HEK293 (cell line): ENCODE data around the gene SLC6A13.

Source experiments
- CTCF ChIA-PET: fragments of 350-600 bp; formaldehyde crosslinking; extraction: SDS; loops from one replicate; lab custom pipeline; 2021; ENCODE audit warnings: antibody characterized with exemption; lab: Yijun Ruan, JAX
- POLR2A ChIA-PET: fragments of 300-600 bp; formaldehyde crosslinking; extraction: SDS; loops from one replicate; lab custom pipeline; 2020; ENCODE audit warnings: antibody characterized with exemption, inconsistent platforms; lab: Yijun Ruan, JAX
- H3K27ac ChIP-seq: fragments of 200-500 bp; sonication (Bioruptor generic); 2 replicates; pipeline ENCODE4 v1.5.1; 2014; ENCODE audit warnings: low read depth, low read length, control low read depth, inconsistent platforms; ENCODE audit errors: extremely low read depth
- H3K36me3 ChIP-seq, 2 experiments: fragments of 200-500 bp in 1 of 2; sonication (Bioruptor generic) in 1 of 2; 1 replicate in 1 of 2; 2 replicates in 1 of 2; pipeline ENCODE4 v1.5.1; 2014 to 2017; ENCODE audit warnings: inconsistent platforms in 2 of 2, low read length in 2 of 2; ENCODE audit not compliant: control insufficient read depth in 2 of 2, insufficient read depth in 1 of 2
- H3K4me1 ChIP-seq: fragments of 200-500 bp; sonication (Bioruptor generic); 2 replicates; pipeline ENCODE4 v1.5.1; 2014; ENCODE audit warnings: mild to moderate bottlenecking, low read length, inconsistent platforms; ENCODE audit not compliant: control insufficient read depth, insufficient read depth
- H3K4me3 ChIP-seq: 2 replicates; pipeline ENCODE4 v1.5.1; 2011; ENCODE audit warnings: low read depth, mild to moderate bottlenecking, control low read depth, low read length, moderate library complexity
- H3K9me3 ChIP-seq: fragments of 200-500 bp; sonication (Bioruptor generic); 2 replicates; pipeline ENCODE4 v1.5.1; 2014; ENCODE audit warnings: low read depth, low read length, inconsistent platforms; ENCODE audit not compliant: control insufficient read depth, insufficient read depth
- IKZF3 ChIP-seq: fragments of 450-650 bp; IDR thresholded peaks from 2 replicates; pipeline ENCODE4 v1.5.0; 2018; ENCODE audit warnings: missing biosample characterization, mild to moderate bottlenecking, missing genetic modification characterization, moderate library complexity
- KLF7 ChIP-seq: fragments of 450-650 bp; formaldehyde crosslinking; IDR thresholded peaks from 2 replicates; pipeline ENCODE4 v1.5.1; 2016; ENCODE audit warnings: missing biosample characterization, missing genetic modification characterization, borderline replicate concordance
- ZBTB17 ChIP-seq: fragments of 450-650 bp; formaldehyde crosslinking; IDR thresholded peaks from 2 replicates; pipeline ENCODE4 v1.5.1; 2016; ENCODE audit warnings: missing biosample characterization, missing genetic modification characterization
- ZBTB48 ChIP-seq: fragments of 450-650 bp; formaldehyde crosslinking; IDR thresholded peaks from 2 replicates; pipeline ENCODE4 v1.5.1; 2016; ENCODE audit warnings: missing biosample characterization, missing genetic modification characterization
- ZBTB7A ChIP-seq: fragments of 450-650 bp; formaldehyde crosslinking; IDR thresholded peaks from 2 replicates; pipeline ENCODE4 v1.5.1; 2016; ENCODE audit warnings: low read depth, missing biosample characterization, missing genetic modification characterization
- ZNF121 ChIP-seq: fragments of 450-650 bp; formaldehyde crosslinking; IDR thresholded peaks from 2 replicates; pipeline ENCODE4 v1.5.1; 2016; ENCODE audit warnings: missing biosample characterization, missing genetic modification characterization
- ZNF132 ChIP-seq: fragments of 450-650 bp; formaldehyde crosslinking; IDR thresholded peaks from 2 replicates; pipeline ENCODE4 v1.5.1; 2017; ENCODE audit warnings: missing biosample characterization, missing genetic modification characterization, borderline replicate concordance
- ZNF202 ChIP-seq: fragments of 450-650 bp; formaldehyde crosslinking; IDR thresholded peaks from 2 replicates; pipeline ENCODE4 v1.5.1; 2016; ENCODE audit warnings: missing biosample characterization, missing genetic modification characterization, borderline replicate concordance
- ZNF23 ChIP-seq: fragments of 450-650 bp; formaldehyde crosslinking; IDR thresholded peaks from 2 replicates; pipeline ENCODE4 v1.5.1; 2016; ENCODE audit warnings: missing biosample characterization, missing genetic modification characterization, borderline replicate concordance
- ZNF548 ChIP-seq: fragments of 450-650 bp; formaldehyde crosslinking; IDR thresholded peaks from 2 replicates; pipeline ENCODE4 v1.5.1; 2016; ENCODE audit warnings: missing biosample characterization, missing genetic modification characterization
- ZNF704 ChIP-seq: fragments of 450-650 bp; formaldehyde crosslinking; IDR thresholded peaks from 2 replicates; pipeline ENCODE4 v1.5.1; 2016; ENCODE audit warnings: missing biosample characterization, missing genetic modification characterization
- ZSCAN5A ChIP-seq: fragments of 450-650 bp; formaldehyde crosslinking; IDR thresholded peaks from 2 replicates; pipeline ENCODE4 v1.5.1; 2016; ENCODE audit warnings: missing biosample characterization, missing genetic modification characterization
- ZXDB ChIP-seq: fragments of 450-650 bp; formaldehyde crosslinking; IDR thresholded peaks from 2 replicates; pipeline ENCODE4 v1.5.1; 2016; ENCODE audit warnings: missing biosample characterization, missing genetic modification characterization
- TF ChIP-seq, protein P1 (sequence below): fragments of 450-650 bp; IDR thresholded peaks from 2 replicates; pipeline ENCODE4 v1.5.1; 2018; ENCODE audit warnings: missing biosample characterization, missing genetic modification characterization
- TF ChIP-seq, protein P2 (sequence below): fragments of 450-650 bp; formaldehyde crosslinking; IDR thresholded peaks from 2 replicates; pipeline ENCODE4 v1.5.1; 2017; ENCODE audit warnings: missing biosample characterization, missing genetic modification characterization

The SLC6A13 gene

GRCh38 chr12:238736-239398, 23.8 kb downstream of the SLC6A13 start (continued):
- TF ChIP-seq ZBTB48 (tag by site-specific recombination) (no peak), ZNF202 (tag by site-specific recombination) (no peak), ZNF132 (tag by site-specific recombination) (no peak), ZNF704 (tag by site-specific recombination) (no peak)
- TF ChIP-seq, all 188 proteins: peak for 0

GRCh38 chr12:238116-238515, 24.5 kb downstream of the SLC6A13 start:
- H3K36me3 ChIP-seq: no peaks in the 10 kb centered on the region
- no peak overlapping the region for H3K27ac ChIP-seq
- H3K4me3 ChIP-seq: no peak overlapping the region
- H3K4me1 ChIP-seq: no peaks in the 10 kb centered on the region
- POLR2A ChIA-PET: no interaction called here
- CTCF ChIA-PET: interaction anchor here (0.5 kb wide), 1 partner anchor 12 kb away, joined by 3 read pairs; no protein-coding TSS in a partner anchor
- TF ChIP-seq ZBTB17 (tag by site-specific recombination) (no peak), ZBTB7A (tag by site-specific recombination) (no peak), IKZF3 (tag by site-specific recombination) (no peak), ZNF121 (no peak)
- H3K9me3 ChIP-seq: no peaks in the 10 kb centered on the region

- TF ChIP-seq, protein P1, sequence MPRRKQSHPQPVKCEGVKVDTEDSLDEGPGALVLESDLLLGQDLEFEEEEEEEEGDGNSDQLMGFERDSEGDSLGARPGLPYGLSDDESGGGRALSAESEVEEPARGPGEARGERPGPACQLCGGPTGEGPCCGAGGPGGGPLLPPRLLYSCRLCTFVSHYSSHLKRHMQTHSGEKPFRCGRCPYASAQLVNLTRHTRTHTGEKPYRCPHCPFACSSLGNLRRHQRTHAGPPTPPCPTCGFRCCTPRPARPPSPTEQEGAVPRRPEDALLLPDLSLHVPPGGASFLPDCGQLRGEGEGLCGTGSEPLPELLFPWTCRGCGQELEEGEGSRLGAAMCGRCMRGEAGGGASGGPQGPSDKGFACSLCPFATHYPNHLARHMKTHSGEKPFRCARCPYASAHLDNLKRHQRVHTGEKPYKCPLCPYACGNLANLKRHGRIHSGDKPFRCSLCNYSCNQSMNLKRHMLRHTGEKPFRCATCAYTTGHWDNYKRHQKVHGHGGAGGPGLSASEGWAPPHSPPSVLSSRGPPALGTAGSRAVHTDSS (tag by site-specific recombination): no peak
- no peak for TF ChIP-seq ZSCAN5A (tag by site-specific recombination)
- Histone ChIP-seq H3K4me1 (no peaks in the 10 kb centered on the region), H3K27ac (no peak overlapping the region), H3K9me3 (no peaks in the 10 kb centered on the region), H3K36me3 (no peaks in the 10 kb centered on the region), H3K4me3 (no peak overlapping the region)
- ChIA-PET CTCF (no interaction called here), POLR2A (no interaction called here)
These were observed 25.4 kb downstream of the SLC6A13 start for GRCh38 chr12:237026-237815.

- POLR2A ChIA-PET: no interaction called here
- no peak overlapping the region for H3K4me3 ChIP-seq
- no peaks in the 10 kb centered on the region for H3K36me3 ChIP-seq
- no peaks in the 10 kb centered on the region for H3K4me1 ChIP-seq
- no peaks in the 10 kb centered on the region for H3K9me3 ChIP-seq
- no peak overlapping the region for H3K27ac ChIP-seq
- no peak for TF ChIP-seq ZNF23 (tag by site-specific recombination)
- no peak for TF ChIP-seq KLF7 (tag by site-specific recombination)
- no peak for TF ChIP-seq ZNF548 (tag by site-specific recombination)
- no peak for TF ChIP-seq ZXDB (tag by site-specific recombination)
- TF ChIP-seq, protein P2, sequence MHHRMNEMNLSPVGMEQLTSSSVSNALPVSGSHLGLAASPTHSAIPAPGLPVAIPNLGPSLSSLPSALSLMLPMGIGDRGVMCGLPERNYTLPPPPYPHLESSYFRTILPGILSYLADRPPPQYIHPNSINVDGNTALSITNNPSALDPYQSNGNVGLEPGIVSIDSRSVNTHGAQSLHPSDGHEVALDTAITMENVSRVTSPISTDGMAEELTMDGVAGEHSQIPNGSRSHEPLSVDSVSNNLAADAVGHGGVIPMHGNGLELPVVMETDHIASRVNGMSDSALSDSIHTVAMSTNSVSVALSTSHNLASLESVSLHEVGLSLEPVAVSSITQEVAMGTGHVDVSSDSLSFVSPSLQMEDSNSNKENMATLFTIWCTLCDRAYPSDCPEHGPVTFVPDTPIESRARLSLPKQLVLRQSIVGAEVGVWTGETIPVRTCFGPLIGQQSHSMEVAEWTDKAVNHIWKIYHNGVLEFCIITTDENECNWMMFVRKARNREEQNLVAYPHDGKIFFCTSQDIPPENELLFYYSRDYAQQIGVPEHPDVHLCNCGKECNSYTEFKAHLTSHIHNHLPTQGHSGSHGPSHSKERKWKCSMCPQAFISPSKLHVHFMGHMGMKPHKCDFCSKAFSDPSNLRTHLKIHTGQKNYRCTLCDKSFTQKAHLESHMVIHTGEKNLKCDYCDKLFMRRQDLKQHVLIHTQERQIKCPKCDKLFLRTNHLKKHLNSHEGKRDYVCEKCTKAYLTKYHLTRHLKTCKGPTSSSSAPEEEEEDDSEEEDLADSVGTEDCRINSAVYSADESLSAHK (tag by site-specific recombination): no peak
- CTCF ChIA-PET: no interaction called here
These were observed 26.2 kb downstream of the SLC6A13 start for GRCh38 chr12:236445-236844.
